Stomach smooth muscle (tissue), 2 donors: Measurements from ENCODE around the gene PAQR4.

Experiments
- H3K27ac ChIP-seq: one replicate; pipeline ENCODE4 v1.7.0; 2013; ENCODE audit warnings: mild to moderate bottlenecking, low read length, inconsistent platforms
- H3K27me3 ChIP-seq, 2 donors: one replicate each; pipeline ENCODE4 v1.7.0; 2013; ENCODE audit warnings: low read length in 2 of 2; ENCODE audit not compliant: insufficient read depth in 2 of 2, control insufficient read depth in 1 of 2
- H3K36me3 ChIP-seq, 2 donors: one replicate each; pipeline ENCODE4 v1.7.0; 2013; ENCODE audit warnings: low read length in 2 of 2; ENCODE audit not compliant: control insufficient read depth in 2 of 2, insufficient read depth in 2 of 2
- H3K4me1 ChIP-seq: one replicate; pipeline ENCODE4 v1.7.0; 2013; ENCODE audit warnings: low read length; ENCODE audit not compliant: control insufficient read depth, insufficient read depth
- H3K4me3 ChIP-seq, 2 donors: one replicate each; pipeline ENCODE4 v1.7.0; 2013; ENCODE audit warnings: low read length in 2 of 2
- H3K9ac ChIP-seq, 2 donors: one replicate each; pipeline ENCODE4 v1.7.0; 2013; ENCODE audit warnings: low read length in 2 of 2, mild to moderate bottlenecking in 1 of 2
- H3K9me3 ChIP-seq, 2 donors: one replicate each; pipeline ENCODE4 v1.7.0; 2013; ENCODE audit warnings: low read length in 2 of 2; ENCODE audit not compliant: control insufficient read depth in 2 of 2
- donor health status: healthy.
- donor health status: Pancreatic carcinoma.

The PAQR4 gene

DNA sequence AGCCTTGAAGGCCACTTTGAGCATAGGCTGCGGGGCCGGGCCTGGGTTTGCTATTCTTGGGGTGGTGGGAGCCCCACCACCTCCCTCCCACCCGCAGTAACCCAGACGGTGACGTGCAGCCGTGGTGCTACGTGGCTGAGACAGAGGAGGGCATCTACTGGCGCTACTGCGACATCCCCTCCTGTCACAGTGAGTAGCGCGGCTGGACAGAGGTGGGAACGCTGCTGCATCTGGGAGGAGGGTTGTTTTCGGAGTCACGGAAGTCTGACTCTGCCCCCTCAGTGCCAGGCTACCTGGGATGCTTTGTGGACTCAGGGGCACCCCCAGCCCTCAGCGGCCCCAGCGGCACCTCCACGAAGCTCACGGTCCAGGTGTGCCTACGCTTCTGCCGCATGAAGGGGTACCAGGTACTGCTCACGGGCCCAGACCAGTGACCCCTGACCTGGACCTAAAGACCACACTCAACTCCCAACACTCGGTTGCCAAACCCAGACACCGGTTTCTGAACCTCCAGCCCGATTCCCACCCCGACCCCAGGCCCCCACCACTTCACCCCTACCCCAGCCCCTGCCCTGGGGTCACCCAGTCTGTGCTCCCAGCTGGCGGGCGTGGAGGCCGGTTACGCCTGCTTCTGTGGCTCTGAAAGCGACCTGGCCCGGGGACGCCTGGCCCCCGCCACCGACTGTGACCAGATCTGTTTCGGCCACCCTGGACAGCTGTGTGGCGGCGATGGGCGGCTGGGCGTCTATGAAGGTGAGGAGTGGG lies 2.9 kb upstream of the PAQR4 start:
- Histone ChIP-seq H3K27me3 (peaks cover 56 to 83% of the 10 kb centered on the region in 2 donors), H3K27ac (no peak overlapping the region), H3K4me1 (peaks cover 54% of the 10 kb centered on the region), H3K4me3 (no peak overlapping the region), H3K9ac (no peak overlapping the region), H3K36me3 (no peaks in the 10 kb centered on the region), H3K9me3 (no peaks in the 10 kb centered on the region)

DNA sequence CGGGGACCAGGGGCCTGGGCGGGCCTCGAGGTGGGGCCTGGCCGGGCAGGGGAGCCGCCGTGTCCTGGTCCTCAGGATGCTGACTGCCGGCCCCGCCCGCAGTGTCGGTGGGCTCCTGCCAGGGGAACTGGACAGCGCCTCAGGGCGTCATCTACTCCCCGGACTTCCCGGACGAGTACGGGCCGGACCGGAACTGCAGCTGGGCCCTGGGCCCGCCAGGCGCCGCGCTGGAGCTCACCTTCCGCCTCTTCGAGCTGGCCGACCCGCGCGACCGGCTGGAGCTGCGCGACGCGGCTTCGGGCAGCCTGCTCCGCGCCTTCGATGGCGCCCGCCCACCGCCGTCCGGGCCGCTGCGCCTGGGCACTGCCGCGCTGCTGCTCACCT lies 2.3 kb upstream of the PAQR4 start:
- H3K4me3 ChIP-seq, result peak overlapping the region in 1 of 2 donors; percentile 49
- no peaks in the 10 kb centered on the region for H3K36me3 ChIP-seq
- H3K9ac ChIP-seq, result no peak overlapping the region
- peaks cover 52 to 82% of the 10 kb centered on the region in 2 donors for H3K27me3 ChIP-seq
- peaks cover 54% of the 10 kb centered on the region for H3K4me1 ChIP-seq
- H3K27ac ChIP-seq, result no peak overlapping the region
- H3K9me3 ChIP-seq, result no peaks in the 10 kb centered on the region

DNA sequence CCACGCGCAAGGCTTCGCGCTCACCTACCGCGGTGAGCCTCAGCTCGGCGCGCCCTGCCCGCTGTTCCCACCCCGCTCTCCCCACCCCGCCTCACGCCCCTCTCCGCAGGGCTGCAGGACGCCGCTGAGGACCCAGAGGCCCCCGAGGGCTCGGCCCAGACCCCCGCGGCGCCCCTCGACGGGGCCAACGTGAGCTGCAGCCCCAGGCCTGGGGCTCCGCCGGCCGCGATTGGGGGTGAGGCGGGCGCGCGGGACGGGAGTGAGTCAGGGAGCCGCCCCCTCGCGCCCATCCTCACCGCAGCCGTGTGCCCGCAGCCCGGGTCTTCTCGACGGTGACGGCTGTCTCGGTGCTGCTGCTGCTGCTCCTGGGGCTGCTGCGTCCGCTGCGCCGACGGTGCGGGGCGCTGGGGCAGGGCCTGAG lies 1.9 kb upstream of the PAQR4 start:
- Histone ChIP-seq H3K27ac (no peak overlapping the region), H3K4me3 (peak overlapping the region in 1 of 2 donors; percentile 49), H3K27me3 (peaks cover 49 to 77% of the 10 kb centered on the region in 2 donors), H3K36me3 (no peaks in the 10 kb centered on the region), H3K9me3 (no peaks in the 10 kb centered on the region), H3K9ac (no peak overlapping the region), H3K4me1 (peaks cover 54% of the 10 kb centered on the region)

DNA sequence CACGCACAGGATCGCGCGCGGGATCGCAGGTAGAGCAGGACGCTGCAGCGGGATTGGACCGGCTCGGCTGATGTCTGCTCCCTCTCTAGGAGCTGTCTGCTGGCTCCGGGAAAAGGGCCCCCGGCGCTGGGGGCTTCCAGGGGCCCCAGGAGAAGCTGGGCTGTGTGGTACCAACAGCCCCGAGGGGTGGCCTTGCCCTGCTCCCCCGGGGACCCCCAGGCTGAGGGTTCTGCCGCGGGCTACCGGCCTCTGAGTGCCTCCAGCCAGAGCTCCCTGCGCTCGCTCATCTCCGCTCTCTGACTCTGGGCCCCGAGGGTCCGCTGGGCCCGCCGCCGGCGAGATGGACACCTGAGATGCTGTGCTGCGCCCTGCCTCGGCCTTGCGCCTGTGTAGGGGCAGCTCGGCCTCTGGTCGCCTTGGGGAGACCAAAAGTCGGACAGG lies 1.4 kb upstream of the PAQR4 start:
- H3K27me3 ChIP-seq, result peaks cover 44 to 72% of the 10 kb centered on the region in 2 donors
- peaks cover 51% of the 10 kb centered on the region for H3K4me1 ChIP-seq
- H3K4me3 ChIP-seq, result no peak overlapping the region
- no peak overlapping the region for H3K27ac ChIP-seq
- no peak overlapping the region for H3K9ac ChIP-seq
- H3K36me3 ChIP-seq, result no peaks in the 10 kb centered on the region
- no peaks in the 10 kb centered on the region for H3K9me3 ChIP-seq

DNA sequence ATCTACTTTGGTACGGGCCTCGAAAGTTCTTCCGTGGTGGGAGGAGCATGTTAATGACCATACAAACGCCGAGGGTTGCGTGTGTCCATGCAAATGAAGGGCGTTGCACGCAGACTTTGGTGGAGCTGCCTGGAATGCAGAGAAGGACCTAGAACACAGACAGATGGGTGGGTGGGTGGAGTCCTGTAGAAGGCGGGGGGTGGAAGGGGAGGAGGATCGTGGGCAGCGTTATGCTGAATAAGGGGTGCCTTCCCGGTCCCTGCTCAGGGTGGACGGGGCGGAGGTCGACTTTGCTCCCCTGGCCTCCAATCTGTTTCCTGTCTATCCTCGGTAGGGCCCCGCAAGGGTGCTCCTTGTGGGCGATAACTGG lies 795 bp upstream of the PAQR4 start:
- Histone ChIP-seq H3K36me3 (no peaks in the 10 kb centered on the region), H3K27ac (no peak overlapping the region), H3K4me3 (peak overlapping the region in 1 of 2 donors; percentile 81), H3K9ac (no peak overlapping the region), H3K9me3 (no peaks in the 10 kb centered on the region), H3K4me1 (peaks cover 47% of the 10 kb centered on the region), H3K27me3 (peaks cover 41 to 66% of the 10 kb centered on the region in 2 donors)

DNA sequence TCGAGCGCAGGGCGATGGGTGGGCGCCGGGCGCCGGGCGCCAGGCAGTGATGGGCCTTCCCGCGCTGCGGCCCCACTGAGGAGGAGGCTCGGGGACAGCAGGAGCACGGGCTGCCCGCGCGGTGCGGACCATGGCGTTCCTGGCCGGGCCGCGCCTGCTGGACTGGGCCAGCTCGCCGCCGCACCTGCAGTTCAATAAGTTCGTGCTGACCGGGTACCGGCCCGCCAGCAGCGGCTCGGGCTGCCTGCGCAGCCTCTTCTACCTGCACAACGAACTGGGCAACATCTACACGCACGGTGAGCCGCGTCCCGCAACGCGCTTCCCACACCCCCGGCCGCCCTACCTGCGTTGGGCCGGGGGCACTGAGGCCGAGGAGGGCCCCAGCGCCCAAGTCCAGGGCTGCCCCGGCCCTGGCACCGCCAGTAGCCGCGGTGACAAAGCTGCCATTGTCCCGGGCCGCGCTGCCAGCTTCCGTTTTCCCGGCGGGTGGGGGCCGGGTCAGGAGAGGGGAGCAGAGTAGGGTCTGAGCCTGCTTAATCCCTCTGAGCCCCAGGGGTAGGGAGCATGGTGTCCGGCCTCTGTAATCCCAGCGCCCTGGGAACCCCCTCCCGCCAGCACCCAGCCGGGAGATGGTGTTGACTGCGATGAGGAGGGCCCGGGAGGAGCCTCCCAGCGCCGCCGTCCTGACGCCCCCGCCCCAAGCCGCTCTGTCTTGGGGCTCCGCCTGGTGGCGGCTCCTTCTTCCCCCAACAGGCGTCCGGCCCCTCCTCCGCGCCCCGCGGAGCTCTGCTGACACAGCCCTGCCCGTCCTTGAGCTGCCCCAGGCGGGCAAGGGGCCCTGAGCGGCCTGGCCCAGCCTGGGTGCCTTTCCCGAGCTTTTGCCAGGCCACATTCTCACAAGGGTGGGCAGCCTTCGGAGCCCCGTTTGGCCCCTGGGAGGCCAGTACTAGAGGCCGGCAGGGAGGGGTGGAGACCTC lies 685 bp downstream of the PAQR4 start:
- H3K4me3 ChIP-seq, result peak overlapping the region; percentile 43 to 81
- H3K4me1 ChIP-seq, result peaks cover 32% of the 10 kb centered on the region

DNA sequence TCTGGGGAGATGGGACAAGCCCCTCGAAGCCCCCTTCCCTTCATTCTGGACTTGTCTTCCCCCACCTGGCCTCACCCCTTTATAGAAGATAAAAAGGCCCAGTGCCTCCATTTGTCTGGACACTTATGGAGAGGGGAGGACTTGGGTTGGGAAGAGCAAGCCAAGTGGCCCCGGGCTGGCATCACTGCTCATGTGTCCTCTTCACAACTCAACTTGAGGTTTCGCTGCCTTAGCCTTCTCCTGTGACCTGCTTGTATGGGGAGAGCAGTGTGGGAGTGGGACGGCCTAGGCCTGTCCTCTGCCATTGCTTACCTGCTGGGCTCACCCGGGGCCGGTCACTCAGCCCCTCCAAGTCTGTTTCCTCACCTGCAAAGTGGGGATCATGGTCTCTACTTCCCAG lies 1.4 kb downstream of the PAQR4 start:
- H3K4me3 ChIP-seq, result peak overlapping the region in 1 of 2 donors; percentile 8
- no peak overlapping the region for H3K9ac ChIP-seq
- H3K36me3 ChIP-seq, result no peaks in the 10 kb centered on the region
- peaks cover 31% of the 10 kb centered on the region for H3K4me1 ChIP-seq
- no peak overlapping the region for H3K27ac ChIP-seq
- peaks cover 29 to 50% of the 10 kb centered on the region in 2 donors for H3K27me3 ChIP-seq
- H3K9me3 ChIP-seq, result no peaks in the 10 kb centered on the region

More for the DNA sequence above, 685 bp downstream of the PAQR4 start:
- H3K9ac ChIP-seq, result no peak overlapping the region
- peaks cover 32 to 51% of the 10 kb centered on the region in 2 donors for H3K27me3 ChIP-seq
- no peaks in the 10 kb centered on the region for H3K36me3 ChIP-seq
- H3K9me3 ChIP-seq, result no peaks in the 10 kb centered on the region
- H3K27ac ChIP-seq, result no peak overlapping the region

DNA sequence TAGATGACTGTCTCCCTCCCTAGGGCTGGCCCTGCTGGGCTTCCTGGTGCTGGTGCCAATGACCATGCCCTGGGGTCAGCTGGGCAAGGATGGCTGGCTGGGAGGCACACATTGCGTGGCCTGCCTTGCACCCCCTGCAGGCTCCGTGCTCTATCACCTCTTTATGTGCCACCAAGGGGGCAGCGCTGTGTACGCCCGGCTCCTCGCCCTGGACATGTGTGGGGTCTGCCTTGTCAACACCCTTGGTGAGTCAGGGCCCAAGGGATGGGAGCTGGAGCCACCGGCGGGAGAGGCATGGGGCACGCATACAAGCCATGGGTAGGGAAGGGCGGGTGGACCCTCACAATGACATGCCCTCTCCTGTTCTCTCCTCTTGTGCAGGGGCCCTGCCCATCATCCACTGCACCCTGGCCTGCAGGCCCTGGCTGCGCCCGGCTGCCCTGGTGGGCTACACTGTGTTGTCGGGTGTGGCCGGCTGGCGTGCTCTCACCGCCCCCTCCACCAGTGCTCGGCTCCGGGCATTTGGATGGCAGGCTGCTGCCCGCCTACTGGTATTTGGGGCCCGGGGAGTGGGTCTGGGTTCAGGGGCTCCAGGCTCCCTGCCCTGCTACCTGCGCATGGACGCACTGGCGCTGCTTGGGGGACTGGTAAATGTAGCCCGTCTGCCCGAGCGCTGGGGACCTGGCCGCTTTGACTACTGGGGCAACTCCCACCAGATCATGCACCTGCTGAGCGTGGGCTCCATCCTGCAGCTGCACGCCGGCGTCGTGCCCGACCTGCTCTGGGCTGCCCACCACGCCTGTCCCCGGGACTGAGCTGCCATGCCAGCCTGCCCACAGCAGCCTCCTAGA lies 2.2 kb downstream of the PAQR4 start:
- H3K27ac ChIP-seq, result no peak overlapping the region
- H3K9me3 ChIP-seq, result no peaks in the 10 kb centered on the region
- H3K9ac ChIP-seq, result no peak overlapping the region
- peaks cover 21 to 42% of the 10 kb centered on the region in 2 donors for H3K27me3 ChIP-seq
- no peak overlapping the region for H3K4me3 ChIP-seq
- H3K36me3 ChIP-seq, result no peaks in the 10 kb centered on the region
- H3K4me1 ChIP-seq, result peaks cover 28% of the 10 kb centered on the region

DNA sequence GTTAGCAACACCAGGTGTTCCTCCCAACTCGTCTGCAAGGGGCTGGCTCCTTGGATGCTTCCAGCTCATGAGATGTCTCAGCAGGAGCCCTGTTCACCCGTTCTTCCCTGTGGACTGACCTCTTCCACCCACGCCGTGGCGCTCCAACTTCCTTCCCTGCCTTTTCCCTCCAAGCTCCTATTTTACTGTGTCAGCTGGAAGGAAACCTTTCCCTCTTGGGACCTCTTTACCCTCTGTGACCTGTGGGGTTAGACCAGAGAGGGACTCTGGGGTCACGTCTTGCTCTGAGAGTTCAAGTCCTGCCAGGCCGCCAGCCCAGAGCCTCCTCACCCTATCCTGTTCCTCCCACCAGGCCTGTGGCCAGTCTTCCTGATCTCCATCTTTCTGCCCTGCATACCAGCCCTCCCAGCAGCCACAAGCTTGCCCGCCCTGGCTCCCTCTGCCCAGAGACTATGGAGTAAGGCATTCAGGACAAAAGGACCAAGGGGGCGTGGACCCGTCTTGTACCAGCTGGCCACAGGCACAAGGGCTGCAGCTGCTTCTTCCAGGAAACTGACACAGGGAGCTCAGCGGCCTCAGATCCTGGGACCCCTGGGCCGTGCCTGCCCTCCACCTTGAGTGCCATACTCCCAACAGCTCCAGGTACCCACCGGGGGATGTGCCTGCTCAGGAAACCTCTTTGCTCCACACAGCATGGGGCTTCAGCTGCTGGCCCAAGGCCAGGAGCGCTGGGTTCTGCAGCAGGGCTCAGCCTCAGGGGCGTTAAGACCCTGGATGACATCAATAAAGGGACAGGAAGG lies 3.0 kb downstream of the PAQR4 start:
- Histone ChIP-seq H3K36me3 (no peaks in the 10 kb centered on the region), H3K9ac (no peak overlapping the region), H3K4me1 (peaks cover 22% of the 10 kb centered on the region), H3K27ac (no peak overlapping the region), H3K9me3 (no peaks in the 10 kb centered on the region), H3K27me3 (peaks cover 19 to 34% of the 10 kb centered on the region in 2 donors), H3K4me3 (no peak overlapping the region)
